SK-N-MC (cell line): ENCODE measurements around the gene SMC3.

Experiments used
- EZH2 ChIP-seq: fragments of 200-600 bp; sonication (generic); IDR thresholded peaks from one replicate; pipeline ENCODE4 v1.6.1; 2017; ENCODE audit warnings: antibody characterized with exemption
- POLR2AphosphoS5 ChIP-seq: IDR thresholded peaks from 2 replicates; pipeline ENCODE4 v1.6.1; 2012; ENCODE audit warnings: mild to moderate bottlenecking, low read depth, low read length, borderline replicate concordance

- TF ChIP-seq POLR2AphosphoS5 (no peak), EZH2 (no peak)
Measured at GRCh38 chr10:110547139-110547761, 20.2 kb upstream of the SMC3 start.
